MM.1S (cell line): Measurements from ENCODE around the gene CCDC6.

Experiments used
- CTCF ChIP-seq: fragments of 300-600 bp; sonication (generic); IDR thresholded peaks from 2 replicates; pipeline ENCODE4 v1.5.1; 2016; ENCODE audit warnings: antibody characterized with exemption, low read length, mixed read lengths
- EZH2 ChIP-seq: fragments of 300-600 bp; sonication (generic); optimal IDR thresholded peaks from 2 replicates; pipeline ENCODE3; 2017; ENCODE audit warnings: low read depth, mild to moderate bottlenecking, antibody characterized with exemption, low read length, mixed read lengths
- EZH2phosphoT487 ChIP-seq: fragments of 300-600 bp; sonication (generic); IDR thresholded peaks from 2 replicates; pipeline ENCODE4 v1.6.1; 2018; ENCODE audit warnings: antibody characterized with exemption, low read length

GRCh38 chr10:59891936-59892335 is 14.4 kb downstream of the CCDC6 start:
- TF ChIP-seq CTCF: no peak
- TF ChIP-seq EZH2: no peak
- TF ChIP-seq EZH2phosphoT487: no peak
